SK-N-SH (cell line): ENCODE results near the gene FLOT1. TPM values are rescaled to one million over a fixed set of nuclear protein-coding genes. Genes with fewer than 3 reads are reported as not detected.

Experiments
- ELF1 ChIP-seq: IDR thresholded peaks from 2 replicates; pipeline ENCODE4 v1.4.0; 2012
- EZH2phosphoT487 ChIP-seq: fragments of 200-600 bp; sonication (generic); IDR thresholded peaks from 2 replicates; pipeline ENCODE4 v1.6.1; 2017; ENCODE audit warnings: low read depth, mixed run types, mild to moderate bottlenecking, antibody characterized with exemption, moderate library complexity, borderline replicate concordance
- FOXJ3 ChIP-seq: sonication (generic); formaldehyde crosslinking; IDR thresholded peaks from 2 replicates; pipeline ENCODE4 v1.5.1; 2020; ENCODE audit warnings: mild to moderate bottlenecking, missing genetic modification reagents
- FOXM1 ChIP-seq: IDR thresholded peaks from 2 replicates; pipeline ENCODE4 v1.4.0; 2012; ENCODE audit warnings: low read depth, mild to moderate bottlenecking
- JUND ChIP-seq: IDR thresholded peaks from 2 replicates; pipeline ENCODE4 v1.4.0; 2012
- MEF2A ChIP-seq: IDR thresholded peaks from 2 replicates; pipeline ENCODE4 v1.4.0; 2012; ENCODE audit warnings: low read depth, borderline replicate concordance
- MXI1 ChIP-seq: IDR thresholded peaks from 2 replicates; pipeline ENCODE4 v1.6.1; 2012; ENCODE audit warnings: mild to moderate bottlenecking, low read depth, low read length, improper control_type of control experiment
- NRF1 ChIP-seq: IDR thresholded peaks from 2 replicates; pipeline ENCODE4 v1.6.1; 2012; ENCODE audit warnings: low read depth, mild to moderate bottlenecking, low read length
- POLR2AphosphoS5 ChIP-seq: IDR thresholded peaks from 2 replicates; pipeline ENCODE4 v1.6.1; 2012; ENCODE audit warnings: low read depth, low read length
- RAD21 ChIP-seq: IDR thresholded peaks from 2 replicates; pipeline ENCODE4 v1.6.1; 2012; ENCODE audit warnings: mild to moderate bottlenecking, low read length
- SIN3A ChIP-seq: IDR thresholded peaks from 2 replicates; pipeline ENCODE4 v1.6.1; 2012; ENCODE audit warnings: low read depth, mild to moderate bottlenecking, low read length, moderate library complexity, borderline replicate concordance
- TAF1 ChIP-seq: IDR thresholded peaks from 2 replicates; pipeline ENCODE4 v1.6.1; 2012; ENCODE audit warnings: low read depth, mild to moderate bottlenecking, low read length, moderate library complexity, borderline replicate concordance
- TCF12 ChIP-seq: IDR thresholded peaks from 2 replicates; pipeline ENCODE4 v1.4.0; 2012
- YY1 ChIP-seq: IDR thresholded peaks from 2 replicates; pipeline ENCODE4 v1.4.0; 2012; ENCODE audit warnings: low read depth, mild to moderate bottlenecking
- polyA plus RNA-seq, 3 experiments: library from polyadenylated mRNA; depleted of rRNA; stranded (reverse); fragments of >200 nt; gene quantifications; 2 replicates each; pipeline ENCODE4 v1.2.3, GENCODE V29; 2012
- TF ChIP-seq, protein P1 (sequence below): IDR thresholded peaks from 2 replicates; pipeline ENCODE4 v1.6.1; 2012; ENCODE audit warnings: mild to moderate bottlenecking, low read depth, low read length, moderate library complexity
- TF ChIP-seq, protein P2 (sequence below): fragments of 150-350 bp; IDR thresholded peaks from 2 replicates; pipeline ENCODE4 v1.6.1; 2016; ENCODE audit warnings: mild to moderate bottlenecking, low read depth, low read length
- TF ChIP-seq, protein P3 (sequence below): fragments of 150-350 bp; IDR thresholded peaks from 2 replicates; pipeline ENCODE4 v1.6.1; 2017; ENCODE audit warnings: antibody characterized with exemption, low read length, low read depth, borderline replicate concordance
- TF ChIP-seq, protein P4 (sequence below): IDR thresholded peaks from 2 replicates; pipeline ENCODE4 v1.4.0; 2012; ENCODE audit warnings: low read depth, borderline replicate concordance

The FLOT1 gene
- polyA plus RNA-seq, 1 of the 3 experiments (the other 2 are of a cell fraction) = 462 TPM

DNA sequence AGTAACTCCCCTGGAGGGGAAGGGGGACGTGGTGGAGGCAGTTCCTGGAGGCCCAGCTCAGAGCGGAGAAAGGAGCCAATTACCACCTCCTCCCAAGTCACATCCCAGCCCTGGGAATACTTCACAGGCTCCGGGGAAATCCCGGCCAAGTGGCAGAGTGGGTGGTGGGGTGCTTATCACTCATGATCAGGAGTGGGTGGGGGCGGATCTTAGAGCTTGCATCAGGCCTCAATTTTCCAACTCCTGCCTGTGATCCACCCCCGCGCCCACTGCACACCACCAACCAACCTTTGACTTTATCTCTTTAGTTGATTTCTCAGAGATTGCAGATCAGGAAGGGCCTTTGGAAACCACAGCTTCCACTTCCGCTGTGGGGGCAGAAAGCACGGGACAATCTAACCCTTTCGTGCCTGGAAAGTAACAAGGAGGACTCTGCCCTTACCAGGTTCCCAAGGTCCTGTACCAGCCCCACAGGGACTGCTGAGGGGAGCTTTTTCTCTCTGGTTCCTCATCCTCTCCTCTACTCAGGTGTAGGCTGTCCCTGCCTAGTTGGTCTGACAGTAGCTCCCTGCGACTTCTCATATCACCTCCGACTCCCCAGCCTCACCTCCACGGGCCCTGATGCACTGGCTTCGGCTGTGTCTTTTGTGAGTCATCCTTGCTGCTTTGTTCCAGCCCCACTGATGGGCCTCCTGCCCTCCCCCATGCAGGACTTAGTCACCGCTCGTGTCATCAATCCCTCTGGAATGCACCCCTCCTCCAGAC lies 26.8 kb upstream of the FLOT1 start (continued):
- TF ChIP-seq EZH2phosphoT487 (no peak), RAD21 (no peak), FOXJ3 (no peak), NRF1 (no peak), MEF2A (peak; percentile 54; the same call in 1 of the 2 replicates), ELF1 (peak; percentile 49), MXI1 (no peak), JUND (peak; percentile 98), TCF12 (peak; percentile 88), TAF1 (peak; percentile 10; the same call in 1 of the 2 replicates), SIN3A (no peak), POLR2AphosphoS5 (peak; percentile 77), FOXM1 (peak; percentile 60), YY1 (no peak; the same call in 1 of the 2 replicates)
- TF ChIP-seq, protein P1, sequence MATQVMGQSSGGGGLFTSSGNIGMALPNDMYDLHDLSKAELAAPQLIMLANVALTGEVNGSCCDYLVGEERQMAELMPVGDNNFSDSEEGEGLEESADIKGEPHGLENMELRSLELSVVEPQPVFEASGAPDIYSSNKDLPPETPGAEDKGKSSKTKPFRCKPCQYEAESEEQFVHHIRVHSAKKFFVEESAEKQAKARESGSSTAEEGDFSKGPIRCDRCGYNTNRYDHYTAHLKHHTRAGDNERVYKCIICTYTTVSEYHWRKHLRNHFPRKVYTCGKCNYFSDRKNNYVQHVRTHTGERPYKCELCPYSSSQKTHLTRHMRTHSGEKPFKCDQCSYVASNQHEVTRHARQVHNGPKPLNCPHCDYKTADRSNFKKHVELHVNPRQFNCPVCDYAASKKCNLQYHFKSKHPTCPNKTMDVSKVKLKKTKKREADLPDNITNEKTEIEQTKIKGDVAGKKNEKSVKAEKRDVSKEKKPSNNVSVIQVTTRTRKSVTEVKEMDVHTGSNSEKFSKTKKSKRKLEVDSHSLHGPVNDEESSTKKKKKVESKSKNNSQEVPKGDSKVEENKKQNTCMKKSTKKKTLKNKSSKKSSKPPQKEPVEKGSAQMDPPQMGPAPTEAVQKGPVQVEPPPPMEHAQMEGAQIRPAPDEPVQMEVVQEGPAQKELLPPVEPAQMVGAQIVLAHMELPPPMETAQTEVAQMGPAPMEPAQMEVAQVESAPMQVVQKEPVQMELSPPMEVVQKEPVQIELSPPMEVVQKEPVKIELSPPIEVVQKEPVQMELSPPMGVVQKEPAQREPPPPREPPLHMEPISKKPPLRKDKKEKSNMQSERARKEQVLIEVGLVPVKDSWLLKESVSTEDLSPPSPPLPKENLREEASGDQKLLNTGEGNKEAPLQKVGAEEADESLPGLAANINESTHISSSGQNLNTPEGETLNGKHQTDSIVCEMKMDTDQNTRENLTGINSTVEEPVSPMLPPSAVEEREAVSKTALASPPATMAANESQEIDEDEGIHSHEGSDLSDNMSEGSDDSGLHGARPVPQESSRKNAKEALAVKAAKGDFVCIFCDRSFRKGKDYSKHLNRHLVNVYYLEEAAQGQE = peak; percentile 71
- TF ChIP-seq, protein P2, sequence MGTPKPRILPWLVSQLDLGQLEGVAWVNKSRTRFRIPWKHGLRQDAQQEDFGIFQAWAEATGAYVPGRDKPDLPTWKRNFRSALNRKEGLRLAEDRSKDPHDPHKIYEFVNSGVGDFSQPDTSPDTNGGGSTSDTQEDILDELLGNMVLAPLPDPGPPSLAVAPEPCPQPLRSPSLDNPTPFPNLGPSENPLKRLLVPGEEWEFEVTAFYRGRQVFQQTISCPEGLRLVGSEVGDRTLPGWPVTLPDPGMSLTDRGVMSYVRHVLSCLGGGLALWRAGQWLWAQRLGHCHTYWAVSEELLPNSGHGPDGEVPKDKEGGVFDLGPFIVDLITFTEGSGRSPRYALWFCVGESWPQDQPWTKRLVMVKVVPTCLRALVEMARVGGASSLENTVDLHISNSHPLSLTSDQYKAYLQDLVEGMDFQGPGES = no peak
- TF ChIP-seq, protein P3, sequence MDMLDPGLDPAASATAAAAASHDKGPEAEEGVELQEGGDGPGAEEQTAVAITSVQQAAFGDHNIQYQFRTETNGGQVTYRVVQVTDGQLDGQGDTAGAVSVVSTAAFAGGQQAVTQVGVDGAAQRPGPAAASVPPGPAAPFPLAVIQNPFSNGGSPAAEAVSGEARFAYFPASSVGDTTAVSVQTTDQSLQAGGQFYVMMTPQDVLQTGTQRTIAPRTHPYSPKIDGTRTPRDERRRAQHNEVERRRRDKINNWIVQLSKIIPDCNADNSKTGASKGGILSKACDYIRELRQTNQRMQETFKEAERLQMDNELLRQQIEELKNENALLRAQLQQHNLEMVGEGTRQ = no peak
- TF ChIP-seq, protein P4, sequence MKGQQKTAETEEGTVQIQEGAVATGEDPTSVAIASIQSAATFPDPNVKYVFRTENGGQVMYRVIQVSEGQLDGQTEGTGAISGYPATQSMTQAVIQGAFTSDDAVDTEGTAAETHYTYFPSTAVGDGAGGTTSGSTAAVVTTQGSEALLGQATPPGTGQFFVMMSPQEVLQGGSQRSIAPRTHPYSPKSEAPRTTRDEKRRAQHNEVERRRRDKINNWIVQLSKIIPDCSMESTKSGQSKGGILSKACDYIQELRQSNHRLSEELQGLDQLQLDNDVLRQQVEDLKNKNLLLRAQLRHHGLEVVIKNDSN = no peak
